ENCODE data around the gene PRR16. TPM values are rescaled to one million over a fixed set of nuclear protein-coding genes. Genes with fewer than 3 reads are reported as not detected.

Gene PRR16
- total RNA-seq, 4 donors from 2014 or later: 2.9 to 9.1 (median 4.2) TPM

GRCh38 chr5:120532835-120533234, 68.7 kb downstream of the PRR16 start:
- Histone ChIP-seq H3K4me1 (no peaks in the 10 kb centered on the region), H3K27ac (replicated peaks in 1 of 4) (no peak overlapping the region), H3K9me3 (no peaks in the 10 kb centered on the region), H3K27me3 (no peaks in the 10 kb centered on the region), H3K36me3 (no peaks in the 10 kb centered on the region), H3K4me3 (no peak overlapping the region)
- intact Hi-C loops (cut with DNase I): no loop called here
- no peak for DNase-seq (ENCODE audit: extremely low spot score)
- WGBS: 59% methylated on average over 5 of the region's 5 CpGs
- TF ChIP-seq EP300 (IDR thresholded peaks at IDR 0.05) (no peak), POLR2AphosphoS5 (IDR thresholded peaks at IDR 0.05) (no peak), POLR2A (IDR thresholded peaks at IDR 0.05; ENCODE audit: low read depth) (no peak), CTCF (IDR thresholded peaks at IDR 0.05) (no peak)

GRCh38 chr5:120533581-120533980, 69.5 kb downstream of the PRR16 start:
- intact Hi-C loops (cut with DNase I): no loop called here
- TF ChIP-seq CTCF (IDR thresholded peaks at IDR 0.05) (no peak), POLR2AphosphoS5 (IDR thresholded peaks at IDR 0.05) (no peak), EP300 (IDR thresholded peaks at IDR 0.05) (no peak), POLR2A (IDR thresholded peaks at IDR 0.05; ENCODE audit: low read depth) (no peak)
- H3K27me3 ChIP-seq: no peaks in the 10 kb centered on the region
- DNase-seq (ENCODE audit: extremely low spot score): no peak
- H3K36me3 ChIP-seq: no peaks in the 10 kb centered on the region
- 75% methylated on average over 3 of the region's 3 CpGs for WGBS
- no peaks in the 10 kb centered on the region for H3K9me3 ChIP-seq
- H3K4me3 ChIP-seq: no peak overlapping the region
- H3K4me1 ChIP-seq: no peaks in the 10 kb centered on the region
- no peak overlapping the region for H3K27ac ChIP-seq (replicated peaks in 1 of 4)

- Histone ChIP-seq H3K9me3 (no peaks in the 10 kb centered on the region), H3K4me1 (no peaks in the 10 kb centered on the region), H3K4me3 (no peak overlapping the region), H3K27ac (replicated peaks in 1 of 4) (no peak overlapping the region), H3K36me3 (no peaks in the 10 kb centered on the region), H3K27me3 (no peaks in the 10 kb centered on the region)
- DNase-seq (ENCODE audit: extremely low spot score): no peak
- 86% methylated on average over 1 of the region's 1 CpG for WGBS
- intact Hi-C loops (cut with DNase I): no loop called here
- TF ChIP-seq EP300 (IDR thresholded peaks at IDR 0.05) (no peak), POLR2AphosphoS5 (IDR thresholded peaks at IDR 0.05) (no peak), CTCF (IDR thresholded peaks at IDR 0.05) (no peak), POLR2A (IDR thresholded peaks at IDR 0.05; ENCODE audit: low read depth) (no peak)
Measured at GRCh38 chr5:120535900-120536299, 71.8 kb downstream of the PRR16 start.

- WGBS: 79% methylated on average over 2 of the region's 2 CpGs
- H3K36me3 ChIP-seq: no peaks in the 10 kb centered on the region
- DNase-seq (ENCODE audit: extremely low spot score): no peak
- H3K4me1 ChIP-seq: no peaks in the 10 kb centered on the region
- no peak overlapping the region for H3K4me3 ChIP-seq
- intact Hi-C loops (cut with DNase I): no loop called here
- no peaks in the 10 kb centered on the region for H3K9me3 ChIP-seq
- H3K27me3 ChIP-seq: no peaks in the 10 kb centered on the region
- no peak overlapping the region for H3K27ac ChIP-seq (replicated peaks in 1 of 4)
- TF ChIP-seq EP300 (IDR thresholded peaks at IDR 0.05) (no peak), CTCF (IDR thresholded peaks at IDR 0.05) (no peak), POLR2A (IDR thresholded peaks at IDR 0.05; ENCODE audit: low read depth) (no peak), POLR2AphosphoS5 (IDR thresholded peaks at IDR 0.05) (no peak)
Measured at GRCh38 chr5:120538149-120538548, 74.0 kb downstream of the PRR16 start.

- WGBS: 70% methylated on average over 2 of the region's 2 CpGs
- intact Hi-C loops (cut with DNase I): no loop called here
- no peaks in the 10 kb centered on the region for H3K4me1 ChIP-seq
- H3K36me3 ChIP-seq: no peaks in the 10 kb centered on the region
- H3K27ac ChIP-seq (replicated peaks in 1 of 4): no peak overlapping the region
- TF ChIP-seq POLR2AphosphoS5 (IDR thresholded peaks at IDR 0.05): no peak
- no peak for TF ChIP-seq CTCF (IDR thresholded peaks at IDR 0.05)
- no peak for TF ChIP-seq EP300 (IDR thresholded peaks at IDR 0.05)
- no peak for TF ChIP-seq POLR2A (IDR thresholded peaks at IDR 0.05; ENCODE audit: low read depth)
- no peaks in the 10 kb centered on the region for H3K9me3 ChIP-seq
- DNase-seq (ENCODE audit: extremely low spot score): no peak
- no peak overlapping the region for H3K4me3 ChIP-seq
- no peaks in the 10 kb centered on the region for H3K27me3 ChIP-seq
Measured at GRCh38 chr5:120538644-120539043, 74.5 kb downstream of the PRR16 start.

Measured in esophagus muscularis mucosa (tissue), 4 donors.